Peyer's patch (tissue), 4 donors: Measurements from ENCODE around the gene ST6GAL1.

ENCODE experiments used
- CTCF ChIP-seq, 6 experiments: fragments of 450-650 bp in 4 of 6; fragments of 200-600 bp in 2 of 6; sonication (generic) in 1 of 6; IDR thresholded peaks; one replicate each; pipeline ENCODE4 v1.5.1; 2017 to 2019; ENCODE audit warnings: antibody characterized with exemption in 6 of 6, mild to moderate bottlenecking in 3 of 6, moderate library complexity in 1 of 6
- POLR2A ChIP-seq, 2 donors: fragments of 450-650 bp; IDR thresholded peaks; one replicate each; pipeline ENCODE4 v1.5.1; 2017; ENCODE audit warnings: antibody characterized with exemption in 2 of 2, mild to moderate bottlenecking in 2 of 2, moderate library complexity in 2 of 2

- TF ChIP-seq POLR2A (IDR thresholded peaks at IDR 0.05) (no peak), CTCF (IDR thresholded peaks at IDR 0.05) (no peak)
Measured at GRCh38 chr3:187072102-187072501, 141.8 kb downstream of the ST6GAL1 start.
